Panc1 (cell line): ENCODE measurements around the gene SRRM3. TPM values are rescaled to one million over a fixed set of nuclear protein-coding genes. Genes with fewer than 3 reads are reported as not detected.

Experiments
- ATAC-seq: fragments of 200-7000 bp; cut with Tn5 transposase; 2 replicates; pipeline ENCODE4 v1.9.1; 2020; ENCODE audit warnings: mild to moderate bottlenecking, moderate library complexity
- BruUV-seq: library from RNA; stranded (reverse); fragments of 400-500 nt; replicated peaks from 2 replicates; lab custom pipeline; 2021; lab: Mats Ljungman, UMichigan
- CTCF ChIA-PET: fragments of 300-600 bp; sonication (Branson Sonifier 250); formaldehyde crosslinking; loops from one replicate; lab custom pipeline; 2022; ENCODE audit warnings: antibody characterized with exemption; lab: Charles Lee
- POLR2A ChIA-PET: fragments of 300-600 bp; sonication (Branson Sonifier 250); formaldehyde crosslinking; loops from one replicate; lab custom pipeline; 2022; ENCODE audit warnings: antibody characterized with exemption; lab: Charles Lee
- DNase-seq: peaks from one replicate; pipeline ENCODE4 v3.0.0-alpha.2; 2010; ENCODE audit warnings: low read depth, low spot score
- H3K27ac ChIP-seq: 2 replicates; pipeline ENCODE4 v1.5.1; 2011; ENCODE audit warnings: mild to moderate bottlenecking, low read length, inconsistent platforms
- H3K27me3 ChIP-seq: fragments of 200-500 bp; sonication (Bioruptor generic); 2 replicates; pipeline ENCODE4 v1.6.0; 2014; ENCODE audit warnings: low read length, inconsistent platforms; ENCODE audit not compliant: control insufficient read depth, insufficient read depth
- H3K36me3 ChIP-seq: fragments of 200-500 bp; sonication (Bioruptor generic); 2 replicates; pipeline ENCODE4 v1.5.1; 2014; ENCODE audit warnings: inconsistent platforms, mild to moderate bottlenecking, low read length, moderate library complexity; ENCODE audit not compliant: control insufficient read depth, insufficient read depth
- H3K4me1 ChIP-seq: 2 replicates; pipeline ENCODE4 v1.5.1; 2011; ENCODE audit warnings: inconsistent platforms, mild to moderate bottlenecking, low read length, moderate library complexity; ENCODE audit not compliant: control insufficient read depth, insufficient read depth
- H3K4me3 ChIP-seq, 2 experiments: 2 replicates each; pipeline ENCODE4 v1.5.1; 2011 to 2012; ENCODE audit warnings: low read depth in 2 of 2, low read length in 2 of 2, mild to moderate bottlenecking in 2 of 2, inconsistent platforms in 1 of 2, moderate library complexity in 1 of 2
- H3K9me3 ChIP-seq: fragments of 200-500 bp; sonication (Bioruptor generic); 2 replicates; pipeline ENCODE4 v1.5.1; 2014; ENCODE audit warnings: low read depth, mild to moderate bottlenecking, inconsistent platforms, low read length, moderate library complexity; ENCODE audit not compliant: control insufficient read depth, insufficient read depth
- CTCF ChIP-seq: fragments of 450-650 bp; IDR thresholded peaks from 2 replicates; pipeline ENCODE4 v1.5.1; 2017; ENCODE audit warnings: mild to moderate bottlenecking
- POLR2AphosphoS5 ChIP-seq: IDR thresholded peaks from 2 replicates; pipeline ENCODE4 v1.6.1; 2012; ENCODE audit warnings: mild to moderate bottlenecking, low read depth, low read length, moderate library complexity
- REST ChIP-seq, 2 experiments: IDR thresholded peaks; 2 replicates each; pipeline ENCODE4 v1.6.1; 2011 to 2012; ENCODE audit warnings: low read depth in 2 of 2, control low read depth in 1 of 2, low read length in 1 of 2, mild to moderate bottlenecking in 1 of 2, moderate library complexity in 1 of 2; ENCODE audit not compliant: insufficient read depth in 1 of 2
- SIN3A ChIP-seq: IDR thresholded peaks from 2 replicates; pipeline ENCODE4 v1.6.1; 2012; ENCODE audit warnings: low read depth, mild to moderate bottlenecking, low read length, moderate library complexity, borderline replicate concordance; ENCODE audit not compliant: insufficient read depth
- TCF7L2 ChIP-seq: IDR thresholded peaks from 2 replicates; pipeline ENCODE4 v1.6.1; 2011; ENCODE audit warnings: mild to moderate bottlenecking, low read depth, low read length, inconsistent platforms
- in situ Hi-C: cut with HindIII; loops from 2 replicates; pipeline ENCODE4 v1.10.0; 2016; ENCODE audit warnings: low sequenced_read_pairs, low pct_unique_long_range_greater_than_20kb
- intact Hi-C: fragments of 100-400 bp; cut with micrococcal nuclease; formaldehyde crosslinking; loops from one replicate; pipeline ENCODE4 v1.10.0; 2022; ENCODE audit not compliant: unreplicated experiment
- total RNA-seq: library from RNA; stranded (reverse); gene quantifications from one replicate; pipeline ENCODE4 v1.2.1, GENCODE V29; 2021; ENCODE audit not compliant: unreplicated experiment

Gene SRRM3
- total RNA-seq, 1 experiment from 2014 or later = 8.5 TPM

GRCh38 chr7:76182225-76182960 lies 19.3 kb upstream of the SRRM3 start:
- ChIA-PET POLR2A (no interaction called here), CTCF (no interaction called here)
- ATAC-seq (no peak), DNase-seq (no peak)
- BruUV-seq = no TSS peak
- H3K4me1 ChIP-seq = no peaks in the 10 kb centered on the region
- no peak overlapping the region for H3K4me3 ChIP-seq
- intact Hi-C loops = no loop called here
- no peaks in the 10 kb centered on the region for H3K9me3 ChIP-seq
- TF ChIP-seq TCF7L2 = no peak
- no peak for TF ChIP-seq REST (IDR thresholded peaks at IDR 0.05; ENCODE audit: insufficient read depth in 1 of 2, low read depth in 2 of 2, low read length in 1 of 2)
- no peak for TF ChIP-seq SIN3A
- no peak for TF ChIP-seq CTCF
- TF ChIP-seq POLR2AphosphoS5 = no peak
- H3K36me3 ChIP-seq = no peaks in the 10 kb centered on the region
- in situ Hi-C loops = no loop called here
- H3K27ac ChIP-seq = no peak overlapping the region
- H3K27me3 ChIP-seq = no peaks in the 10 kb centered on the region

GRCh38 chr7:76185187-76185896 lies 16.4 kb upstream of the SRRM3 start:
- no peak for ATAC-seq
- in situ Hi-C loops = no loop called here

More at GRCh38 chr7:76185187-76185896, 16.4 kb upstream of the SRRM3 start:
- BruUV-seq = no TSS peak
- no peaks in the 10 kb centered on the region for H3K27me3 ChIP-seq
- H3K9me3 ChIP-seq = no peaks in the 10 kb centered on the region
- no peak for TF ChIP-seq SIN3A
- TF ChIP-seq CTCF = no peak
- no peak for TF ChIP-seq REST (IDR thresholded peaks at IDR 0.05; ENCODE audit: insufficient read depth in 1 of 2, low read depth in 2 of 2, low read length in 1 of 2)
- TF ChIP-seq POLR2AphosphoS5 = no peak
- TF ChIP-seq TCF7L2 = no peak
- no peak for DNase-seq
- CTCF ChIA-PET = interaction anchor here (1.6 kb wide), 1 partner anchor 77 kb away, joined by 14 read pairs; no protein-coding TSS in a partner anchor
- no peaks in the 10 kb centered on the region for H3K4me1 ChIP-seq
- no peaks in the 10 kb centered on the region for H3K36me3 ChIP-seq
- intact Hi-C loops = no loop called here
- H3K4me3 ChIP-seq = no peak overlapping the region
- no peak overlapping the region for H3K27ac ChIP-seq
- POLR2A ChIA-PET = interaction anchor here (0.6 kb wide), 2 partner anchors 92 to 229 kb away, joined by 4 to 9 read pairs; no protein-coding TSS in a partner anchor
